ENCODE measurements around the gene TM4SF4.

DNA sequence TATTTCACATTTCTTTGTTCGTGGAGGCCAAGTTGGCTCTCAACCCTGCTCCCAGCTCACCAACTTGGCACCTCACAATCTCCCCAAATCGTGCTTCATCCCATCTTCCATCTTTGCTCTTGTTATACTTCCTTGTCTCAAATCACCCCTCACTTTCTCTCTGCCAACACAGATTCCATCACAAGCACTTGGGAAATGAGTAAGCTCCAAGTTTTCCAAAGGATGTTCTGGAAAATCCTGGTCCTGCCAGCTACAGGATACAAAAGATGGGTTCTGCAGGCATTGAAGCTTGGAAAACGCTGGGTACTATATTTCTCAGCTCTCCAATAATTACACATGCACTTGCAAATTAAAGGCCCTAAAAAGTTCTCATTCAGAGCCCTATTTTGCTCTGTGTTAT, 4.1 kb upstream of the TM4SF4 start:
- TF ChIP-seq, protein P1, sequence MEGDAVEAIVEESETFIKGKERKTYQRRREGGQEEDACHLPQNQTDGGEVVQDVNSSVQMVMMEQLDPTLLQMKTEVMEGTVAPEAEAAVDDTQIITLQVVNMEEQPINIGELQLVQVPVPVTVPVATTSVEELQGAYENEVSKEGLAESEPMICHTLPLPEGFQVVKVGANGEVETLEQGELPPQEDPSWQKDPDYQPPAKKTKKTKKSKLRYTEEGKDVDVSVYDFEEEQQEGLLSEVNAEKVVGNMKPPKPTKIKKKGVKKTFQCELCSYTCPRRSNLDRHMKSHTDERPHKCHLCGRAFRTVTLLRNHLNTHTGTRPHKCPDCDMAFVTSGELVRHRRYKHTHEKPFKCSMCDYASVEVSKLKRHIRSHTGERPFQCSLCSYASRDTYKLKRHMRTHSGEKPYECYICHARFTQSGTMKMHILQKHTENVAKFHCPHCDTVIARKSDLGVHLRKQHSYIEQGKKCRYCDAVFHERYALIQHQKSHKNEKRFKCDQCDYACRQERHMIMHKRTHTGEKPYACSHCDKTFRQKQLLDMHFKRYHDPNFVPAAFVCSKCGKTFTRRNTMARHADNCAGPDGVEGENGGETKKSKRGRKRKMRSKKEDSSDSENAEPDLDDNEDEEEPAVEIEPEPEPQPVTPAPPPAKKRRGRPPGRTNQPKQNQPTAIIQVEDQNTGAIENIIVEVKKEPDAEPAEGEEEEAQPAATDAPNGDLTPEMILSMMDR (conservative IDR thresholded peaks at IDR 0.05 in 1 of 2, IDR thresholded peaks at IDR 0.05 in 1 of 2; ENCODE audit: low read depth in 1 of 2, low read length in 2 of 2), result no peak
- TF ChIP-seq EZH2 (IDR thresholded peaks at IDR 0.05; ENCODE audit: low read length, missing control alignments), result no peak
